HEK293T (cell line): ENCODE data around the gene RSPH4A.
"Not testable (repeated sequence)": the region's sequence is repeated elsewhere in the genome, so short reads cannot be mapped to it uniquely, and the experiment has no call there.

ENCODE experiments used
- CTCF ChIA-PET: fragments of 350-600 bp; formaldehyde crosslinking; extraction: SDS; loops from one replicate; lab custom pipeline; 2021; ENCODE audit warnings: antibody characterized with exemption, inconsistent platforms; lab: Yijun Ruan, JAX
- POLR2A ChIA-PET: fragments of 350-600 bp; formaldehyde crosslinking; extraction: SDS; loops from one replicate; lab custom pipeline; 2020; ENCODE audit warnings: antibody characterized with exemption, inconsistent platforms; lab: Yijun Ruan, JAX
- DNase-seq: peaks from one replicate; pipeline ENCODE4 v3.0.0; 2012; ENCODE audit warnings: mixed read lengths; ENCODE audit errors: extremely low spot score
- ARNT ChIP-seq: fragments of 450-650 bp; IDR thresholded peaks from 2 replicates; pipeline ENCODE4 v1.6.1; 2017; ENCODE audit warnings: mild to moderate bottlenecking
- BHLHE40 ChIP-seq: fragments of 450-650 bp; IDR thresholded peaks from 2 replicates; pipeline ENCODE4 v1.6.1; 2016; ENCODE audit warnings: mild to moderate bottlenecking, moderate library complexity, borderline replicate concordance
- CTBP1 ChIP-seq: fragments of 450-650 bp; IDR thresholded peaks from 2 replicates; pipeline ENCODE4 v1.6.1; 2016; ENCODE audit warnings: borderline replicate concordance
- ELF4 ChIP-seq: fragments of 450-650 bp; IDR thresholded peaks from 2 replicates; pipeline ENCODE4 v1.6.1; 2017; ENCODE audit warnings: antibody characterized with exemption
- FOXA1 ChIP-seq: fragments of 450-650 bp; IDR thresholded peaks from 2 replicates; pipeline ENCODE4 v1.6.1; 2016; ENCODE audit warnings: mild to moderate bottlenecking
- FOXK2 ChIP-seq: fragments of 450-650 bp; IDR thresholded peaks from 2 replicates; pipeline ENCODE4 v1.6.1; 2016; ENCODE audit warnings: mild to moderate bottlenecking
- FOXM1 ChIP-seq: fragments of 450-650 bp; IDR thresholded peaks from 2 replicates; pipeline ENCODE4 v1.6.1; 2017; ENCODE audit warnings: mild to moderate bottlenecking, borderline replicate concordance
- HDGF ChIP-seq: fragments of 450-650 bp; IDR thresholded peaks from 2 replicates; pipeline ENCODE4 v1.6.1; 2017; ENCODE audit warnings: antibody characterized with exemption, borderline replicate concordance
- L3MBTL2 ChIP-seq: fragments of 450-650 bp; conservative IDR thresholded peaks from 2 replicates; pipeline ENCODE4 v1.6.1; 2016; ENCODE audit warnings: mild to moderate bottlenecking
- LEF1 ChIP-seq: fragments of 450-650 bp; IDR thresholded peaks from 2 replicates; pipeline ENCODE4 v1.6.1; 2017; ENCODE audit warnings: mild to moderate bottlenecking, borderline replicate concordance
- NFRKB ChIP-seq: fragments of 450-650 bp; IDR thresholded peaks from 2 replicates; pipeline ENCODE4 v1.6.1; 2016; ENCODE audit warnings: mild to moderate bottlenecking, moderate library complexity
- SP1 ChIP-seq: fragments of 450-650 bp; IDR thresholded peaks from 2 replicates; pipeline ENCODE4 v1.6.1; 2017
- SUZ12 ChIP-seq: fragments of 450-650 bp; IDR thresholded peaks from 2 replicates; pipeline ENCODE4 v1.6.1; 2016; ENCODE audit warnings: mild to moderate bottlenecking
- TARDBP ChIP-seq: fragments of 450-650 bp; IDR thresholded peaks from 2 replicates; pipeline ENCODE4 v1.6.1; 2016
- ZNF384 ChIP-seq: fragments of 450-650 bp; IDR thresholded peaks from 2 replicates; pipeline ENCODE4 v1.6.1; 2016
- TF ChIP-seq, protein P1 (sequence below): fragments of 450-650 bp; IDR thresholded peaks from 2 replicates; pipeline ENCODE4 v1.6.1; 2016

The RSPH4A gene

DNA sequence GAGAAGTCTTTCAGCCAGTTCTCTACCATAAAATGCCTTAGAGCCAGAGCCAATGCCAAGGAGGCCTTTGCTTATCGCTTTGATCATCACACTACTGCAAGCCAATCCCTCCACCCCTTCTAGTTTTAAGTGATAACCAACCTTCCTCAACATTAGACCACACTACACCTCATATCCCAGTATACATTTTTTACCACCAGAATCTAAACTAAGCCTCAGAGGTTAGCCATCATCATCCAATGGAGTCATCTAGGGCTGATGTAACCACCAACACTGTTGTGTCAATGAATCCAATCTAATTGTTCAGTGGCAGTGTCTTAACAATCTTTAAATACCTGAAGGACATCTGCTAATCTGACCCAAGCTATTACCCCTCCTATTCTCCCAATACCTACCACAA is 45.9 kb downstream of the RSPH4A start:
- no peak for DNase-seq
- CTCF ChIA-PET = no interaction called here
- TF ChIP-seq NFRKB (no peak), ELF4 (no peak), ZNF384 (no peak), FOXK2 (no peak), CTBP1 (no peak), HDGF (no peak), BHLHE40 (no peak), SUZ12 (no peak), ARNT (no peak), FOXA1 (no peak), TARDBP (no peak), SP1 (no peak)
- TF ChIP-seq, protein P1, sequence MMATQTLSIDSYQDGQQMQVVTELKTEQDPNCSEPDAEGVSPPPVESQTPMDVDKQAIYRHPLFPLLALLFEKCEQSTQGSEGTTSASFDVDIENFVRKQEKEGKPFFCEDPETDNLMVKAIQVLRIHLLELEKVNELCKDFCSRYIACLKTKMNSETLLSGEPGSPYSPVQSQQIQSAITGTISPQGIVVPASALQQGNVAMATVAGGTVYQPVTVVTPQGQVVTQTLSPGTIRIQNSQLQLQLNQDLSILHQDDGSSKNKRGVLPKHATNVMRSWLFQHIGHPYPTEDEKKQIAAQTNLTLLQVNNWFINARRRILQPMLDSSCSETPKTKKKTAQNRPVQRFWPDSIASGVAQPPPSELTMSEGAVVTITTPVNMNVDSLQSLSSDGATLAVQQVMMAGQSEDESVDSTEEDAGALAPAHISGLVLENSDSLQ = no peak
- POLR2A ChIA-PET = no interaction called here

DNA sequence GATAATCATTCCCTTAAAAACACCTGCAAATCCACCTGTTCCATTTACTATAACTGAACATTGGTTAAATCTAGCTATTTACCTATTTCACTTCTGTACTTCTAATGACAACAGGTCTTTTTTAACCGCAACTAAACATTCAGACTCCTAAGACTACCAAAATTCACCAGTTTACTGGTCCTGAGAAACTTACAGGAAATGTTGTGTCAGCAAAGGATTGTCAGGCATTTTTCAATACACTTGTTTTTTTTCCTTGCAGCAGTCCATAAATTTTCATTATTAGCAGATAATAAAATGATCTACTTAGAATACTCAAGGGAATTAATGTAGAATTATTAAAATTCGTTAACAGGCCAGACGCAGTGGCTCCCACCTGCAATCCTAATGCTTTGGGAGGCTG is 47.0 kb downstream of the RSPH4A start:
- no peak for DNase-seq
- ChIA-PET CTCF (no interaction called here), POLR2A (no interaction called here)
- no peak for TF ChIP-seq TARDBP
- TF ChIP-seq, protein P1 = no peak

DNA sequence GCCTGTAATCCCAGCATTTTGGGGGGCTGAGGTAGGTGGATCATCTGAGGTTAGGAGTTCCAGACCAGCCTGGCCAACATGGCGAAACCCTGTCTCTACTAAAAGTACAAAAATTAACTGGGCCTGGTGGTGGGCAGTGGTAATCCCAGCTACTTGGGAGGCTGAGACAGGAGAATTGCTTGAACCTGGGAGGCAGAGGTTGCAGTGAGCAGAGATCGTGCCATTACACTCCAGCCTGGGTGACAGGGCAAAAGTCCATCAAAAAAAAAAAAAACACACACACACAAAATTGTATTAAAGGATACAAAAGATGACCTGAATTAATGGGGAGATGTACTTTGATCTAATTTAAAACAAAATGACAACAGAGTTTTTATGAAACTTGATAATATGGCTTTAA is 47.9 kb downstream of the RSPH4A start:
- CTCF ChIA-PET, DNase-seq: not testable (repeated sequence)
- POLR2A ChIA-PET = interaction anchor here (1.0 kb wide), 1 partner anchor 387 kb away, joined by 3 read pairs; no protein-coding TSS in a partner anchor

DNA sequence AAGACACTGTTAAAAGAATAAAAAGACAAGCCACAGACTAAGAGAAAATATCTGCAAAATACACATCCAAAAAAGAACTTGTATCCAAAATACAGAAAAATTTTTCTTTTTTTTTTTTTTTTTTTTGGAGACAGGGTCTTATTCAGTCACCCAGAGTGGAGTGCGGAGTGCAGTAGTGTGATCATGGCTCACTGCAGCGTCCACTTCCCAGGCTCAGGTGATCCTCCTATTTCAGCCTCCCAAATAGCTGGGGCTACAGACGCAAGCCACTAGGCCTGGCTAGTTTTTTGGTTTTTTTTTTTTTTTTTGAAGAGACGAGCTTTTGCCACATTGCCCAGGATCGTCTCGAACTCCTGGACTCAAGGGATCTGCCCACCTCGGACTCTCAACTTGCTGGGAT is 49.2 kb downstream of the RSPH4A start:
- CTCF ChIA-PET = interaction anchor here (1.1 kb wide), 1 partner anchor 21 kb away, joined by 3 read pairs; no protein-coding TSS in a partner anchor

DNA sequence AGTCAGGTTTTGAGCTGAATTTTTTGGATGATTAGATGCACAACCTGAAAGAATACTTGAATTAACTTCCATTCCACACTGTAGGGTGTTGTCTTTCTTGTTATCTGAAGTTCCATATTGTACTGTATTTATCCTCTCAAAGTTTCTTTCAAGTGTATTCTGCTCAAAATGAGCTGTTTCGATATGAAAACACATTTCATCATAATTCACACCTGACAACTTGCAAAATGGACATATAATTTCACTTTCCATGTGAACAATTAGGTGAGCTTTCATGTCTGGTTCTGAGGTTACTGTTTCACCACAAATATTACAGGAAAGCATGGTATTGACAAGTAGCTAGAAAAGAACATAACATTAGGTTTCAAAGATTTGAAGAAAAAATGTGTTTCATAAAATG is 50.6 kb downstream of the RSPH4A start:
- ChIA-PET CTCF (no interaction called here), POLR2A (interaction anchor here (0.8 to 0.9 kb wide), 2 partner anchors 13 to 50 kb away, joined by 3 to 4 read pairs; partner anchors contain the start of gene RSPH4A)
- DNase-seq = no peak
- TF ChIP-seq ELF4 (no peak), SP1 (no peak), ZNF384 (no peak), BHLHE40 (no peak), TARDBP (no peak), LEF1 (no peak), NFRKB (no peak), L3MBTL2 (no peak)
- TF ChIP-seq, protein P1 = no peak

More for the DNA sequence above, 49.2 kb downstream of the RSPH4A start:
- TF ChIP-seq FOXA1 (no peak), ZNF384 (0 out of 2 replicates have a peak, but pooled peaks have one; percentile 43), TARDBP (no peak), FOXM1 (no peak)
- no peak for DNase-seq
- POLR2A ChIA-PET = no interaction called here

DNA sequence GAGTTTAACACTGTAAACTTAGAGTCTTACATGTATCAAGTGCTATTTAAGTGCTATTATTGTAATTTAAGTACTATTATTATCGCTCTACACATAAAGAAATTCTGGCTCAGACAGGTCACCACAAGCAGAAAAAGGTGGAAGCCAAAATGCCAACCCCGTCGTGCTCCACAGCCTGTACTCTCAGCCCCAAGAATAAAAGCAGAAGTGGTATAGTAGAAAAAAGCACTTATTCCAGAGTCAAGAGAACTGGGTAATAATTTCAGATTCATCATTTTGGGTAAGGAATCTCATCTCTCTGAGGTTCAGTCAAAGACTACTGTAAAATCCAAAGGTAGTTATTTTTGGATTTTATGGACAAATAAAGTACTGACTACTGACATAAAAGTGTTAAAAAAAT is 51.3 kb downstream of the RSPH4A start:
- no peak for TF ChIP-seq FOXK2
- TF ChIP-seq FOXA1 = no peak
- TF ChIP-seq CTBP1 = no peak
- TF ChIP-seq, protein P1 = no peak
- TF ChIP-seq L3MBTL2 = no peak
- no peak for TF ChIP-seq FOXM1
- TF ChIP-seq SUZ12 = no peak
- TF ChIP-seq LEF1 = no peak
- TF ChIP-seq ELF4 = no peak
- no peak for TF ChIP-seq TARDBP
- no peak for TF ChIP-seq HDGF
- TF ChIP-seq NFRKB = no peak
- no peak for TF ChIP-seq SP1
- TF ChIP-seq ARNT = no peak
- no peak for TF ChIP-seq BHLHE40
- no peak for TF ChIP-seq ZNF384
- ChIA-PET POLR2A (interaction anchor here (0.8 to 1.7 kb wide), 4 partner anchors 13 to 96 kb away, joined by 3 to 6 read pairs (median 4); partner anchors contain the start of genes KPNA5, RSPH4A and RWDD1), CTCF (no interaction called here)
- DNase-seq = no peak
